Activated CD4-positive, alpha-beta T cell treated with anti-CD3 and anti-CD28 coated beads, Interleukin-10, Interleukin-2, amounts not matched to agents 100 ng/mL and 50 ng/mL, durations not matched to agents 16 hours and 8 hours (primary cell): Measurements from ENCODE around the gene NME7.

Experiments used
- DNase-seq: peaks from one replicate; pipeline ENCODE4 v3.0.0-alpha.2; 2020

Gene NME7

GRCh38 chr1:169121146-169121923 lies 246.3 kb downstream of the NME7 start:
- DNase-seq, result no peak

GRCh38 chr1:169120066-169120465 lies 247.5 kb downstream of the NME7 start:
- DNase-seq, result no peak

GRCh38 chr1:169119405-169119804 lies 248.2 kb downstream of the NME7 start:
- DNase-seq, result no peak

- no peak for DNase-seq
These were observed 249.4 kb downstream of the NME7 start for GRCh38 chr1:169118227-169118626.

- DNase-seq, result no peak
These were observed 250.0 kb downstream of the NME7 start for GRCh38 chr1:169117599-169117998.

- no peak for DNase-seq
These were observed 250.6 kb downstream of the NME7 start for GRCh38 chr1:169117014-169117413.

- no peak for DNase-seq
These were observed 251.6 kb downstream of the NME7 start for GRCh38 chr1:169115891-169116585.

- no peak for DNase-seq
These were observed 253.9 kb downstream of the NME7 start for GRCh38 chr1:169113613-169114119.

- DNase-seq, result no peak
These were observed 255.4 kb downstream of the NME7 start for GRCh38 chr1:169112241-169112640.

- DNase-seq, result no peak
These were observed 256.1 kb downstream of the NME7 start for GRCh38 chr1:169111472-169111871.

GRCh38 chr1:169110689-169111447 lies 256.7 kb downstream of the NME7 start:
- DNase-seq, result no peak

GRCh38 chr1:169110236-169110635 lies 257.4 kb downstream of the NME7 start:
- DNase-seq, result no peak

- no peak for DNase-seq
These were observed 257.9 kb downstream of the NME7 start for GRCh38 chr1:169109561-169110134.

- DNase-seq, result no peak
These were observed 258.6 kb downstream of the NME7 start for GRCh38 chr1:169108863-169109560.

GRCh38 chr1:169108223-169108622 lies 259.4 kb downstream of the NME7 start:
- DNase-seq, result no peak

- no peak for DNase-seq
These were observed 259.9 kb downstream of the NME7 start for GRCh38 chr1:169107603-169108208.

- no peak for DNase-seq
These were observed 260.5 kb downstream of the NME7 start for GRCh38 chr1:169106921-169107602.

- peak; percentile 84 for DNase-seq
These were observed 261.3 kb downstream of the NME7 start, which contains the start of gene ATP1B1 for GRCh38 chr1:169106095-169106920. TSS of gene ATP1B1 (plus strand) at chr1:169106690. CDS start at chr1:169106830, 140 bp downstream.

- DNase-seq, result no peak
These were observed 262.0 kb downstream of the NME7 start for GRCh38 chr1:169105434-169106094.

- no peak for DNase-seq
These were observed 262.5 kb downstream of the NME7 start for GRCh38 chr1:169105087-169105433.
